ENCODE results near the gene SLC9A6.

DNA sequence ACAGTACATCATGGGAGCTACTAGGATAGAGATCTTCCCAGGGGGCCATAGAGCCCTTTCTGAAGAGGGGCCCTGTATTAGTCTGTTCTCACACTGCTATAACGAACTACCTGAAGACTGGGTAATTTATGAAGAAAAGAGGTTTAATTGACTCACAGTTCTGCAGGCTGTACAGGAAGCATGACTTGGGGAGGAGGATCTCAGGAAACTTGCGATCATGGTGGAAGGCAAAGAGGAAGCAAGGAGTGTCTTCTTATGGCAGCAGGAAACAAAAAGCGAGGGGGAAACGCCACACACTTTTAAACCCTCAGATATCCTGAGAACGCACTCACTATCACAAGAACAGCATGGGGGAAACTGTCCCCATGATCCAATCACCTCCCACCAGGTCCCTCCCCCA, 4.2 kb upstream of the SLC9A6 start:
- no peak for TF ChIP-seq POLR2AphosphoS5 (IDR thresholded peaks at IDR 0.05; ENCODE audit: insufficient read depth, low read depth, low read length)
- TF ChIP-seq, protein P1, sequence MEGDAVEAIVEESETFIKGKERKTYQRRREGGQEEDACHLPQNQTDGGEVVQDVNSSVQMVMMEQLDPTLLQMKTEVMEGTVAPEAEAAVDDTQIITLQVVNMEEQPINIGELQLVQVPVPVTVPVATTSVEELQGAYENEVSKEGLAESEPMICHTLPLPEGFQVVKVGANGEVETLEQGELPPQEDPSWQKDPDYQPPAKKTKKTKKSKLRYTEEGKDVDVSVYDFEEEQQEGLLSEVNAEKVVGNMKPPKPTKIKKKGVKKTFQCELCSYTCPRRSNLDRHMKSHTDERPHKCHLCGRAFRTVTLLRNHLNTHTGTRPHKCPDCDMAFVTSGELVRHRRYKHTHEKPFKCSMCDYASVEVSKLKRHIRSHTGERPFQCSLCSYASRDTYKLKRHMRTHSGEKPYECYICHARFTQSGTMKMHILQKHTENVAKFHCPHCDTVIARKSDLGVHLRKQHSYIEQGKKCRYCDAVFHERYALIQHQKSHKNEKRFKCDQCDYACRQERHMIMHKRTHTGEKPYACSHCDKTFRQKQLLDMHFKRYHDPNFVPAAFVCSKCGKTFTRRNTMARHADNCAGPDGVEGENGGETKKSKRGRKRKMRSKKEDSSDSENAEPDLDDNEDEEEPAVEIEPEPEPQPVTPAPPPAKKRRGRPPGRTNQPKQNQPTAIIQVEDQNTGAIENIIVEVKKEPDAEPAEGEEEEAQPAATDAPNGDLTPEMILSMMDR (IDR thresholded peaks at IDR 0.05; ENCODE audit: extremely low read depth in 1 of 2, insufficient read depth in 1 of 2, low read depth in 1 of 2, low read length in 2 of 2), result no peak
- TF ChIP-seq POLR2A (IDR thresholded peaks at IDR 0.05; ENCODE audit: low read depth, low read length), result no peak

Data from endothelial cell of umbilical vein (primary cell).